CD4-positive, alpha-beta T cell treated with Interleukin-12 subunit alpha and Interleukin-12 subunit beta, for 1 hour (primary cell): ENCODE results near the gene CCNH.

Source experiments
- DNase-seq: peaks from one replicate; pipeline ENCODE4 v3.0.0-alpha.2; 2020

Gene CCNH

GRCh38 chr5:87412630-87413342, at the start of gene CCNH:
CCNH (minus strand) TSS chr5:87412930; CDS start chr5:87412794, 136 bp downstream.
- peak; percentile 97 for DNase-seq

- DNase-seq: no peak
Observed at GRCh38 chr5:87457706-87458105, 45.0 kb upstream of the CCNH start.

- DNase-seq: no peak
Observed at GRCh38 chr5:87453801-87454200, 41.1 kb upstream of the CCNH start.

DNA sequence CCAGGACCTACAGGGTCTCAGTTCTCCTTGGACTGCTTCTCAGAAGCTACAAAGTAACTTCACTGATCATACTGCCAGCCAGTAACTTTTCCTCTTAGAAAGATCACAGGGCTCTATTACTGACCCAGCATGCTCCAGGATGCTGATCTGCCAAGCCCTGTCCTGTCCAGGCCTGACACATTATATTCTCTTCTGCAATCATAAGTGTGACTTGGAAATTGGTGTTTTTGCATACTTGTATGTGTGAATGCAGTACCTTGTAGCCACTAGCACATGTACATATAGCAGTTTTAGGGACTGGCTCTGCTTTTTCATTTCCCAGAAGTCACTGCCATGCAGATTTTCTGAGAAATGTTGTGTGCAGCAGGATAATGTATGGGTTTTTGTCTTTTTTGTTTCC, 40.1 kb upstream of the CCNH start:
- DNase-seq: no peak

DNA sequence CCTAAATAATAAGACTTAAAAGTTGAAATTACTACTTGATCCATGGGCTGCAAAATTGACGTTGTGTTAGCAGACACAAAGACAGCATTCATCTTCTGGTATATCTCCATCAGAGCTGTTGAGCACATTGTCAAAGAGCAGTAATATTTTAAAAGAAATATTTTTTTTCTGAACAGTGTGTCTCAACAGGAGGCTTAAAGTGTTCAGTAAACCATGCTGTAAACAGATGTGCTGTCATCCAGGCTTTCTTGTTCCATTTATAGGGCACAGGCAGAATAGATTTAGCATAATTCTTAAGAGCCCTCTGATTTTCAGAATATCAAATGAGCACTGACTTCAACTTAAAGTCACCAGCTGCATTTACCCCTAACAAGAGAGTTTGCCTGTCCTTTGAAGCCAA, 29.7 kb upstream of the CCNH start:
- DNase-seq: no peak

- no peak for DNase-seq
Observed at GRCh38 chr5:87438231-87438630, 25.5 kb upstream of the CCNH start.

DNA sequence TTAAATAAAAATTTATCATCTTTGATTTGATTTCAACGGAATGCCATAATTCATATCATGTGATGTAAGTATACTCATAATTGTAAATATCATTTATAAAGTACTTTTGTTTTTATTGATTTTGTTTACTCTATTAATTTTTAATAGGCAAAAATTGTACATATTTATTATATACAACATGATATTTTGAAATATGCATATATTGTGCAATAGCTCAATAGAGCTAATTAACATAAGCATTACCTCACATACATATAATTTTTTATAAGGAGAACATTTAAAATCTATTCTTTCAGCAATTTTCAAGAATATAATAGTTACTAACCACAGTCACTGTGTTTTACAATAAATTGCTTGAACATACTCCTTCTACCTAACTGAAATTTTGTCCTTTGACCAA, 25.0 kb upstream of the CCNH start:
- DNase-seq: no peak

DNA sequence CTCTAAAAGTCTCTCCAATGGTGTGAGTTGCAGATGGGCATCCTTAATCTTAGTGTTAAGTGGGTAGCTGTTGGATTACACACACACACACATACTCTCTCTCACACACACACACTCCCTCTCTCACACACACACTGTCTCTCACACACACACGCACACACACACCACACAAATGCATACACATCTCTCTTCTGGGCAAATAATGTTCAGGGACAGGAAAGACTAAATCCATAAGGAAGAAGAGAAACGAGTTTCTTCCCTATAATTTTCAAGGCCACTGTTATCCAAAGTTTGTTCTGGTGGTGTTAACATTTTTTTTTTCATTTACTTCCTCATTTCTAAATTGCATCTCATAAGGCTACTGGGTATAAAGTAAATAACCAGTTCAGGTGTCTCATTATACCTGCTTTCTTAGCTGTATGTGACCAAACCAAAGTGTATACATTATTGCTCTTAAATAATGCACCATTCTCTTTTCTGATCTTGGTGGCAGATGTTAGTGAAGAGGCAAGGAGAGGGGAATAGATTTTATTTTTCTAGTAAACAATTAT, 22.5 kb upstream of the CCNH start:
- no peak for DNase-seq

- no peak for DNase-seq
Observed at GRCh38 chr5:87434461-87434860, 21.7 kb upstream of the CCNH start.

DNA sequence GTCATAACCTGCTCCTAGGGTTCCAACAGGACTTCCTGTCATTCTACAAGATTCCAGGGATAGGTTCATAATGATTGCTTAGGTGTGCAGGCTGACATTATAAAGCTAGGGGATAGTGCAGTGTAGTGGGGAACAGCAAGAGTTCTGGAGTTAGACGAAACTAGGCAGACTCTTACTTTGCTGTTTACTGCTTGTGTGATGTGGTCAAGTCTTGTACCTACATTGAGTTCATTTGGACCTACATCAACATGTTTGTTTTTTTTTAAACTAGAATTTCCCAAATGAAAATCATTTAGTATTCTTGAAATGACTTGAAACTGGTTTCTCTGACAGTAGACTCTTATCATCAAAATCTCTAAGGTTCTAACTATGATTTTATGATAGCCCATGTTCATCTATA, 21.2 kb upstream of the CCNH start:
- DNase-seq: no peak

DNA sequence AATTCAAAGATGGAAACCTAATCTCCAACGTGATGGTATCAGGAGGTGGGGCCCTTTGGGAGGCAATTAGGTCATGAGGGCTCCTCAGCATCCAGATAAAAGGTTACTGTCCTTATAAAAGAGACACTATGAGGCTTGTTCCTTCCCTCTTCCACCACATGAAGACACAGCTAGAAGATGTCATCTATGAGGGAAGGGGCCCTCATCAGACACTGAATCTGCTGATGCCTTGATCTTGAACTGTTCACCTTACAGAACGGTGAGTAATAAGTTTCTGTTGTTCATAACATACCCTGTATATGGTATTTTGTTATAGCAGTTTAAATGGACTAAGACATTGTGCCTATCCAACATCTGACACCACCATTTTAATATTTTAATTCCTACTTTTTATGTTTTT, 19.7 kb upstream of the CCNH start:
- no peak for DNase-seq

GRCh38 chr5:87430863-87431457, 18.2 kb upstream of the CCNH start:
- no peak for DNase-seq

DNA sequence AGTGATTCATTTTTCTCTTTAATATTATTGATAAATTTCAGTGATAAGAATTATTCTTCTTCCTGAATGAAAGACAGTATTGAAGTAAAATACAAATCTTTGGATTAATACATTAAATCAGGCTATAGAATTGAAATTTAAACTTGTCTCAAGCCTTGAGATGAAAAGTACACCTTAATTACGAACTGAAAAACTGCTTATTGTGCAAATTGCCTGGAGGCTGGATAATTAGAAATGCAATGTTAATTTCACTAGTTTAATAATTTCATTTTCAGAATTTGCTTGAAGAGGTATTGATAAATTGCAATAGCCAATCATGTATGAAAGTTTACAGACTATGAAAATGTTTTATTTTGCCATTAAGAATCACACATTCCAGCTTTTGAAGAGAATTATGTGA, 11.0 kb upstream of the CCNH start:
- no peak for DNase-seq

DNA sequence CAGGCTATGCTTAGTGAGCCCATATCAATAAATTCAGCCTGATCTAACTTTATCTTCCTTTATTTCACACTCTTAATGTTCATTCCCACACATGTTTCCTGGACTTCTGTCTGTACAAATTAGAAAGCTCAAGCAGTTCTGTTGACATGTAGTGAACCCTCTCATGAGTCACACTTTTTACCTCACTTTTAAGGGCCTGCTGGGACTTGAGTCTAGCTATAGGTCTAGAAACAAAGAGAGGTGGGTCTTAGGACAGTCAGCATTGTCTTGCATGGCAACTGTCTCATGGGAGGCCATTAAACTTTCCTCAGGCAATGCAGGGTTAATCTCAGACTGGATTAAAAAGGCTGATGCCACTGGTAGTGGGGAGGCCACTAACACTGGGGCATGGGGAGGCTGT, 8.6 kb upstream of the CCNH start:
- no peak for DNase-seq

DNA sequence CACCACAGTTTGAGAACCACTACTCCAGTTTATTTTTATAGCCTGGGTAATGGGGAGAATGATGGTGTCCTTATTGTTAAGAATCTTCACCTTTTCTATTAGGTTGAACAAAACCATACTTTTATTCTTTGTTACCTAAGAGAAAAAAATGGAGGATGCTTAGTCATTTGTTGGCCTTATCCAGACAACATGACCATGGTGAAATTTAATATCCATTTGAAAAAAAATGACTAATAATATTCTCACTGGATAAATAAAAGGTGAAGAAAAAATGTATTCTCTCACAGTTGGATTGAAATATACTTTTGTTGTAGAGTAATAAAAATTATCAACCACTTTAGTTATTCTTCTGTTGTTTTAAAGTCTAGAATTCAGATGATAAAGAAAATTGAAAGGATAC, 5.8 kb upstream of the CCNH start:
- DNase-seq: no peak

- no peak for DNase-seq
Observed at GRCh38 chr5:87413343-87413645, 564 bp upstream of the CCNH start.

- peak; percentile 52 for DNase-seq
Observed at GRCh38 chr5:87411973-87412629, 629 bp downstream of the CCNH start.

DNA sequence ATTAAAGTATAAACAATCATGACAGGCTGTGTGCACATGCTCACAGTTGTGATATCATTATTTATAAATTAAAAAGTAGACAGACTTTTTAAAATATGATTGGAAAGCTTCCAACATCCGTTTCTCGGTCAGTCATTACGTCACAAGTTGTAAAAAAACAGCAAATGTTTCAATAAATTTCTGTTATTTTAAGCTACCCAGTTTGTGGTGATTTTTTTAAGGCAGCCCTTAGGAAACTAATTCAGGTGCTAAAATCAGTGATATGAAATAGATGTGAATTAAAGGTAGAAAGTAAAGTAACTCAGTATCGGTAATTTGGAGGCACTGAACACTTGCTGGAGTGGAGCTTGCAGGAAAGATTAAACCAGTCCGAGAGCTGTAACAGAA, 1.2 kb downstream of the CCNH start:
- DNase-seq: peak; percentile 52

DNA sequence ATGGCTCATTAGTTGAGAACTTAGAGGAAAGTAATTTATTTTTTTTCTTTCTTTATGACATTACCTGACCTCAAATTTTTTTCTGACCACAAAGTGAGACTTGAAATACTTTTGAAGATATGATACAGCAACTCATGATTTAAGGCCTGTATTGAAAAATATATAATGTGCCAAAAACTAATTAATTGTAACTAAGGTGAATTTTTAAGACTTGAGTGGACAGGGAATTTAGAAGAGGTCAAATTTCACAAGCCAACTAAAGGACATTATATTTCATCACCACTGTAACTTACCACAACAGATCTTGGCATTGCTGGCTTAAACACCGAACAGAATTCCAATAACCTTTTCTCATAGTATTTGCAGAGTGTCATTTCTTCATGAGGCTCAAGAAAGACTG, 1.8 kb downstream of the CCNH start:
- no peak for DNase-seq

GRCh38 chr5:87408204-87408603, 4.5 kb downstream of the CCNH start:
- peak; percentile 51 for DNase-seq

DNA sequence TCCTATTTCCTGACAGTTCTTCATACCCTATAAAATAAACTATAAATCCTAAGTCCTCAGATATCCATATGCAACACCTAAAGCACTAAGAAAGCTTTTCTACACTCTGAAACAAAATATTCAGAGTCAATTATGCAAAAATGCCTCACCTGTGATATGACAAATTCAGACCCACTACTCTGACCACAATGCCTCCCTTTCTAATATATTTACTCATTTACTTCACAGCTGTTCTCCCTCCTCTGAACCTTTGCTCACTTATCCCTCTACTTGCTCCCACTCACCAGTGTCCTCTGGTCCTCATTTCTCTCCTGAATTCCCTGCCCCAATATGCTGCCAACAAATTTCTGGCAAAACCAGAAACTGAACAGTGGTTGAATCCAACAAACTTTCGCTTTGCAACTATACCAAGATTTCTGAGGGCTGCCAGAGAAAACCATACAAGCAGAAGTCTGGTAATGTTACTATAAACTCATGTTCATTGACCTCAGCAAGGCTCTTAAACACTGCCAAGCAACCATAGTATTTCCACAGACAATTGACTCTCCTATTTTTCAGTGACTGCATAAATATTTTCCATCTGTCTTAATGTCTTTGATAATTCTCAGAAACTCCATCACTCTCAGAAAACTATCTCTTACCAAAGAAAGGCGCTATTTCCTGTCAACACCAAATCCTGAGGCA, 7.1 kb downstream of the CCNH start:
- no peak for DNase-seq

- DNase-seq: no peak
Observed at GRCh38 chr5:87404359-87404758, 8.4 kb downstream of the CCNH start.

GRCh38 chr5:87403899-87404298, 8.8 kb downstream of the CCNH start:
- DNase-seq: no peak

GRCh38 chr5:87403409-87403808, 9.3 kb downstream of the CCNH start:
- peak; percentile 23 for DNase-seq
